ENCODE measurements around the gene AMT. TPM values are rescaled to one million over a fixed set of nuclear protein-coding genes. Genes with fewer than 3 reads are reported as not detected.
A peak's percentile ranks its signal among the peaks of the same experiment; 100 is the strongest.

The AMT gene
- total and polyA plus RNA-seq, 2 experiments from 2014 or later: 32.8 to 35.6 TPM

GRCh38 chr3:49465270-49466034 lies 43.2 kb upstream of the AMT start (continued):
- TF ChIP-seq ZNF462 (CRISPR knock-in tag; IDR thresholded peaks at IDR 0.05) (no peak), CTCF (conservative IDR thresholded peaks at IDR 0.05; ENCODE audit: low read depth in 2 of 2) (no peak), NANOG (IDR thresholded peaks at IDR 0.05; ENCODE audit: borderline replicate concordance) (no peak), POLR2AphosphoS5 (IDR thresholded peaks at IDR 0.05; ENCODE audit: low read depth) (no peak)

- no peaks in the 10 kb centered on the region for H3K36me3 ChIP-seq (ENCODE audit: insufficient read depth)
- no peaks in the 10 kb centered on the region for H3K9me2 ChIP-seq (ENCODE audit: insufficient read depth)
- peak overlapping the region; percentile 99 for H3K27ac ChIP-seq (ENCODE audit: low read depth)
- peaks cover 37% of the 10 kb centered on the region for H3K4me1 ChIP-seq (ENCODE audit: insufficient read depth)
- no peak for TF ChIP-seq ZNF462 (CRISPR knock-in tag; IDR thresholded peaks at IDR 0.05)
- peak overlapping the region; percentile 97 for H3K27ac Mint-ChIP-seq
- H2AFZ ChIP-seq: peak overlapping the region; percentile 1; the same call in 1 of the 2 replicates
- peaks cover 11% of the 10 kb centered on the region for H3K27me3 Mint-ChIP-seq (ENCODE audit: insufficient read depth, low read depth, poor library complexity)
- H3K27me3 ChIP-seq (ENCODE audit: insufficient read depth): no peaks in the 10 kb centered on the region
- peak overlapping the region; percentile 29; the same call in 1 of the 2 replicates for H3K4me3 ChIP-seq
- peaks cover 47% of the 10 kb centered on the region for H3K4me1 Mint-ChIP-seq
- no peaks in the 10 kb centered on the region; the same call in 2 of the 3 replicates for H3K36me3 Mint-ChIP-seq (ENCODE audit: low read depth)
- peak overlapping the region; percentile 75 for H3K4me2 ChIP-seq
- H4K20me1 ChIP-seq (replicated peaks; ENCODE audit: insufficient read depth): no peaks in the 10 kb centered on the region
- peak overlapping the region; percentile 11; the same call in 1 of the 3 replicates for H3K4me3 Mint-ChIP-seq
- ATAC-seq (no peak), DNase-seq (ENCODE audit: low spot score) (no peak)
- H3K79me2 ChIP-seq (replicated peaks; ENCODE audit: insufficient read depth): no peaks in the 10 kb centered on the region
- no peaks in the 10 kb centered on the region for H3K9me3 Mint-ChIP-seq
- peaks cover 21% of the 10 kb centered on the region; the same call in 1 of the 2 replicates for H3F3A ChIP-seq (replicated peaks; ENCODE audit: low read depth)
These were observed 39.9 kb upstream of the AMT start for GRCh38 chr3:49462222-49462621.

All from GM23338 (cell line).